Bronchus fibroblast of lung (primary cell): Measurements from ENCODE around the gene FBXL20. TPM values are rescaled to one million over a fixed set of nuclear protein-coding genes. Genes with fewer than 3 reads are reported as not detected.

Experiments
- total RNA-seq: library from RNA; depleted of rRNA; stranded (reverse); fragments of >200 nt; gene quantifications from 2 replicates; pipeline ENCODE4 v1.2.3, GENCODE V29; 2015

Gene FBXL20
- total RNA-seq: 4.7 and 4.9 TPM in 2 replicates

GRCh38 chr17:39401412-39402243 lies at the start of gene FBXL20:
TSS of gene FBXL20 (minus strand) at chr17:39401626. CDS start at chr17:39401402, 224 bp downstream.

GRCh38 chr17:39450847-39451581 lies 49.6 kb upstream of the FBXL20 start, which contains the start of gene MED1:
TSS of gene MED1 (minus strand) at chr17:39451263. CDS start at chr17:39451062, 201 bp downstream.

GRCh38 chr17:39225308-39225958 lies 176.0 kb downstream of the FBXL20 start, which contains the start of gene STAC2:
TSS of gene STAC2 (minus strand) at chr17:39225945. CDS start at chr17:39225502, 443 bp downstream.

Other genes with a start within 250 kb of the FBXL20 start
- under 0.01 and 0.15 TPM in 2 replicates for gene PLXDC1, start 250.0 kb downstream of the FBXL20 start, total RNA-seq
- not detected in 2 replicates for gene ARL5C, start 235.5 kb downstream of the FBXL20 start, total RNA-seq
- 3.9 and 4.3 TPM in 2 replicates for gene CACNB1, start 204.0 kb downstream of the FBXL20 start, total RNA-seq
- 2,902 and 3,012 TPM in 2 replicates for gene RPL19, start 201.3 kb downstream of the FBXL20 start, total RNA-seq
- 0.15 TPM in 1 of 2 replicates, not detected in the other for gene STAC2, start 175.7 kb downstream of the FBXL20 start, total RNA-seq
- 16.8 and 17.5 TPM in 2 replicates for gene MED1, start 49.6 kb upstream of the FBXL20 start, total RNA-seq
- 13.2 and 16.0 TPM in 2 replicates for gene CDK12, start 59.9 kb upstream of the FBXL20 start, total RNA-seq
- gene NEUROD2, start 206.3 kb upstream of the FBXL20 start, total RNA-seq: not detected in 2 replicates
- gene PPP1R1B, start 225.3 kb upstream of the FBXL20 start, total RNA-seq: 0.45 TPM in 1 of 2 replicates, not detected in the other
- 39.1 and 40.9 TPM in 2 replicates for gene STARD3, start 235.5 kb upstream of the FBXL20 start, total RNA-seq